HG03575 (cell line): Measurements from ENCODE around the gene BEND6.
"Not testable (repeated sequence)": the region's sequence is repeated elsewhere in the genome, so short reads cannot be mapped to it uniquely, and the experiment has no call there.

Experiments used
- ATAC-seq: cut with Tn5 transposase; IDR thresholded peaks from one replicate; pipeline ENCODE4 v1.9.1; 2021; ENCODE audit not compliant: unreplicated experiment, insufficient number of reproducible peaks, low FRiP score; ENCODE audit errors: extremely low read depth

The BEND6 gene

DNA sequence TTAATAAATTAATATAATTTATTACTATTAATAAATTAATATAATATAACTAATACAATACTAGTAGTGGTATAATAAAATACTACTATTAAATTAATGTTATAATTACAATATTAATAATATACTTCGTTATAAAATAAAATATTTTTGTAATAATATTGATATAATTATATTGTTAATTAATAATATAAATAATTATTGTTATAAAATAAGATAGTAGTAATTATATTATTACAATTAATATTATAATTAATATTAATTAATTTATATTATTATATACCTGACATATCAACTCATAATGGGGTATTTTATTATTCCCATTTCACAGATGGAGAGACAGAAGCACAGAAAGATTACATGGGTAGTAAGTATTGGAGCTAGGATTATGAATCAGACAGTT lies 8.9 kb downstream of the BEND6 start:
- no peak for ATAC-seq

DNA sequence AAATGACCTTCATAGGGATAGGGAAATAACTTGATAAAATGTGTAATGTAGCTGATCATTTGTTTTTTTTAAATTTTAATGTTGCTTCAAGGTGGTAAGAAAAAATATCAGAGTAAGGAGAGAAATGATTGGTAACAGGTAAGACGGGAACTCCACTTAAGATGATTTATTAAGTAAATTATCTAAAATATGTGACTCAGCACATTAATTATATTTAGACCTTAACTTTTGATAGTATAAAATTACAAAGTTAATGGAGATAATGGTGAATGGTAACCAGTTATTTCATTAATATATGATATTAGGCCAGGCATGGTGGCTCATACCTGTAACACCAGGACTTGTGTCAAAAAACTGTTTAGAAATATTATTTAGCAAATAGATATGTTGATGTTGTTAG lies 10.2 kb downstream of the BEND6 start:
- no peak for ATAC-seq

DNA sequence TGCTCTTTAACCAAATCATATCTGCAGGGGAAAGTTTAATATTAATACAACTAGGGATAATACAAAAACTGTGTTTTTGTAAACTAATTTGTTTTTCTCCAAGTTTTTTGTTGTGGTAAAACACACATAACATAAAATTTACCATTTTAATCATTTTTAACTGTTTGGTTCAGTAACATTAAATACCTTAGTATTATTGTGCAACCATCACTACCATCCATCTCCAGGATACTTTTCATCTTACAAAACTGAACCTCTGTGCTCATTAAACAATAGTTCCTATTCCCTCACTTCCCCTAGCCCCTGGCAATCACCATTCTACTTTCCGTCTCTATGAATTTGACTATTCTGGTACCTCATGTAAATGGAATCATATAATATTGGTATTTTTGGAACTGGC lies 15.9 kb downstream of the BEND6 start:
- no peak for ATAC-seq

DNA sequence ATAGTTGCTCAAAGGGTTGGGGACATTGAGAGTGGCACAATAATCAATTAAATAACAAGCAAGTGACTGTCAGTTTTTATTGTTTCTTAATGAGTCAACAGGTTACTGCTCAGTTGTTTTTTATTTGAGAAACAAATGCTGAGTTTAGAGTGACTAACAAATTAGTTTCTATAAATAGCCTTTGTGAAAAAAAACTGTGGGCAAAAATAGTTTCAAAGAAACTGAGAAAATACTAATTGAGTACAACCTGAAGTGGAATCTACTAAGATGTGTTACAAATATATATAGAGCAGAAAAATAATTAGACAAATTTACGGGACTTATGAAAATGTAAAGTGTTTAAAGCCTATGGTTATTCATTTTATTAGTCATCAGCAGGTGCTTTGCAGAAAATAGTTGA lies 22.3 kb downstream of the BEND6 start:
- no peak for ATAC-seq

DNA sequence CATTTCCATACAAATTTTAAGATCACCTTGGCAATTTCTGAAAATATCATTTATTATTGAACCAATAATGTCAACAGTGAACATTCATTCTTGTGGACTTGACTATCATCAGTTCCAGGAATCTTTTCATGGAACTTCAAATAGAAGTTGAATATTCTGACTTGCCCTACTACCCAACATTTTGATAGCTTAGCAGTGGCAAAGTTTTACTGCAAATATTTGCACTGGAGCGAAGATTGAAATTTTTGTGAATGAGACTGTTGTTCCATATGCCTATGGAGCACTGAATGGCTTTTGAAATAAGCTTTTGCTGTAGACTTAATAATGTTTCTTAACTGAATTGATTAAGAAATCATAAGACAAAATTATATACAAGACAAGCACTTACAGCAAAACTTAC lies 23.6 kb downstream of the BEND6 start:
- no peak for ATAC-seq

DNA sequence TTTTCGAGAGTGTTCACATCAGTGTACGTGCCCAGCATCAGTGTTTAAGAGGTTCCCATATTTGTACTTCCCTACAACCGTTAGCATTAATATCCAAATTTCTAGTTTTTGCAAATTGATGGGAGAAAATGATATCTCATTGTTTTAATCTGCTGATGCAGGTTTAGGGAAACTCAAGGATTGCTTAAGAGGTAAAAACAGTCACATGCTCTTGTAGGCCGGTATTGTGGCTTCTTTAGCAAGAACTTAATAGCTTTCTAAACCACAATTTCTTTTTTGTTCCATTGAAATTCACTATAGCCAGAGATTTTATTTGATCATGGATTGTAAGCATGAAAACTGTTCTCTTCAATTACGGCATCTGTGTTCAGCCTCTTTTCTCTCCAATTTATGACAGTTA lies 29.5 kb downstream of the BEND6 start:
- no peak for ATAC-seq

DNA sequence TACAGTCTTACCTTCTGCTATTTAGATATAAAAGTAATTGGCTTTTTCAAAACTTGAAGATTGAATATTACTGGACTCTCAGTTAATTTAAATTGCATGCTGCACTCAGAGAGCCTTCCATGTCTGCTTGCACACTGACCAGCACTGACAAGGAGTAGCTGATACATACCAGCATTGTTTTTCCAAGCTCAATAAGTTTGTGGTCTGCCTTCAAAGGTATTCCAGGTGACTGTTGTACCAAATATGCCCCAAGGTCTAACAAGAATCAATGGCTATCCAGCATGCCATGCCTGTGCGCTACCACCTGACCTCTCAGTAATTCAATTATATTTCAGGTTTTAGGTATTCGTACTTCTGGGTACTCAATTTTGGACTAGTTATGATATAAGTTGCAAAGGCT lies 30.0 kb downstream of the BEND6 start:
- no peak for ATAC-seq

DNA sequence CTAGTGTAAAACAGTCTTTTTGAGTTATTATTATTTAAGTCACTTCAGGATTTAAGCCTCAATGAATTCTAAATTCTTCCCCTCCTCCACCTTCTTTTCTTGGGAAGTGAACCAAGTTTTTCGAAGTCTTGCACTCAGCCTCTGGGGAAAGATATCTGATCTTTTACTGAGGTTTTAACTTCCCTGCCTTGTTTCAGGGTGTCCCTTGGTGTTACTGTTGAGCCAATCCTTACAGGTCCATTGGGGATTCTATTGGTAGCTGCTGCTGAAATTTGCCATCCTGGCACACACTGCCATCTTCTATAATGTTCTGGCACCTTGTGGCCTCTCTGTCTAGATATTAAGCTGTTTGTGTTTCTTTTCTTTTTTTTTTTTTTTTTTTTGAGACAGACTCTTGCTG lies 31.7 kb downstream of the BEND6 start:
- no peak for ATAC-seq

DNA sequence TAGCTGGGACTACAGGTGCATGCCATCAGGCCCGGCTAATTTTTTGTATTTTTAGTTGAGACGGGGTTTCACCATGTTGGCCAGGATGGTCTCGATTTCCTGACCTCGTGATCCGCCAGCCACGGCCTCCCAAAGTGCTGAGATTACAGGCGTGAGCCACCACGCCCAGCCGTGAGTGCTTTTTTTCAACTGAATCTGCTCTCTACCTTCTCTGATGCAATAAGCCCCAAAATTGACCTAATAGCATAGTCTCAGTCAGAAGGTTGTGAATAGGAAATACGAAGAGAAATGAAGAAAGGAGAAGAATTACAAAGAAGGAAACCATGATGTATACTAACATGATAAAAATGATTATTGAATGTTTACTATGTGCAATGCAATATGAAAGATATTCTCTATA lies 33.2 kb downstream of the BEND6 start:
- ATAC-seq = no peak

DNA sequence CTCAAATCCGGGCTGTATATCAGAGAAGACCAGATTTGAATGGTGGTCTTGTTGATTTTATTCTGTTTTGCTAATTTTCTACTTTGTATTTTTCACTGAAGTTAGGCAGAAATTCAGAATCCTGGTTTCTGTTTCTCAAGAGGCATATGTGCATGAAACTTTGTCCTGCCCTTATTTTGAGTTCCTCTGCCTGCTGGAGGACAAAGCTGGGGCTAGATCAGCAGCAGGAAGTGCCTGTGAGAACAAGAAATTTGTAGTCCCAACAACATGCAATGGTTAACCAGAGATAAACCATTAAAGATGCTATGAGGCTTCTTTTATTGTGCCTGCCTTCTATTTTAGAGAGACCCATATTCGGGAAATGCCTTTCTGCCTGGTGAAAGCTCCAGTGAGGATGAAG lies 37.1 kb downstream of the BEND6 start:
- no peak for ATAC-seq

DNA sequence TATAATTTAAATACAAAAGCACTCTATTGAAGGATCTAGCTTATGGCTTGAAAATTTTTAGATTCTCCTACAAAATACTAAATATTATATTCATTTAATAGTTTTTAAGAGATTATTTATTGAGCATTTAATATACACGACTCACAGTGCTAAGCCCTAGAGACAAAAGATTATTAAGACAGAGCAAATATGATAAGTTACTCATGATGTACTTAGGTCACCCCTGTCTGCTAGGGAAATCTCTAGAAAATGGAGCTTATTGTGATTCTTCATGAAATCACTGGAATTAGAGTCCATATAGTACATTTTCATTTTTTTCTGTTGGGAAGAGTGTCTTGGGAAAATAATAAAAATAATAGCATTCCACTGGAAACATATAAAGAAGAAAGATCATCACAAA lies 37.8 kb downstream of the BEND6 start:
- no peak for ATAC-seq

DNA sequence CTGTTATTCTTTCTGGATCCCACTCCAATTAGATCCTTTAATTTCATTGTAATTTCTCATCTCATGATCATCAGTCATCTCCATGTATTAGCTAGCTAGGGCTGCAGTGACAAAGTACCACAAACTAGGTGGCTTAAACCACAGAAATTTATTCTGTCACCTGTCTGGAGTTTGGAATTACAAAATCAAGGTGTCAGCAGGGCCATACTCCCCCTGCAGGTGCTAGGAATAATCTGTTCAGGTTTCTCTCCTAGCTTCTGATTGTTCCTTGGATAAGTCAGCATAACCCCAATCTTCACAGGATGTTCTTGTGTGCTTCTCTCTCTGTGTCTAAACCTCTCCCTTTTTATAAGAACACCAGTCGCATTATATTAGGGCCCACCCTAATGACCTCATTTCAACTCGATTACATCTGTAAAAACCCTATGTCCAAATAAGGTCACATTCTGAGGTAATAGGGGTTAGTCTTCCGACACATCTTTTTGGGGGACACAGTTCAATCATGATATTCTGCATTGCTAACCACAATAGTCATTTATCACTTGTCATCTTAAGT lies 40.5 kb downstream of the BEND6 start:
- no peak for ATAC-seq

DNA sequence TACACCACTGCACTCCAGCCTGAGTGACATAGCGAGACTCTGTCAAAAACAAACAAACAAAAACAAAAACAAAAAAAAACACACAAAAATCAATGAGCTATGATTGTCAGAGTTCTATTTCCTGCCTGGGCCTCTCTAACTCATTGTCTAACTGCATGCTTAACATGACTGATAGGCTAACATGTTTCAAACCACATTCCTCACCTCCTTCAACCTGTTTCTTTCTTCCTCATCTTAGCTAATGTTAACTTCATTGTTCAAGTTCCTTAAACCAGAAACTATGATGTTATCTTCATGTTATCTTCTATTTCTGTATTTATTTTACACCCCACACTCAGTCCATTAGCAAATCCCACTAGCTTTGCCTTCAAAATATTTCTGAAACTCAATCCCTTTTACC lies 41.5 kb downstream of the BEND6 start:
- ATAC-seq = no peak

DNA sequence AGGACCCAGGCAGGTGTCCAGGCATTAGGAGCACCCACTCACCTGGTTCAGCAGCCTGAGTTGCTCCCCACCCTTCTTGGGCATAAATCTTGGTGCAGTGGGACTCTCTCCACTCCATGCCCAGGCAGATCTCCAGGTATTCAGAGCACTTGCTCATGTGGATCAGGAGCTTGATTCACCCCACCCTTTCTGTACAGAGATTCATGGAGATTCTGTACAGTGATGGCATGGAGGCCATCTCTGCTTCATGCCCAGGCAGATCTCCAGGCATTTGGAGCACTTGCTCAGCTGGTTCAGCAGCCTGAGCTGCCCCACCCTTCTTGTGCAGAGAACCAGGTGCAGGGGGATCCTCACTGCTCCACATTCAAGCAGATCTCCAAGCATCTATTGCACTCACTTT lies 44.1 kb downstream of the BEND6 start:
- no peak for ATAC-seq

DNA sequence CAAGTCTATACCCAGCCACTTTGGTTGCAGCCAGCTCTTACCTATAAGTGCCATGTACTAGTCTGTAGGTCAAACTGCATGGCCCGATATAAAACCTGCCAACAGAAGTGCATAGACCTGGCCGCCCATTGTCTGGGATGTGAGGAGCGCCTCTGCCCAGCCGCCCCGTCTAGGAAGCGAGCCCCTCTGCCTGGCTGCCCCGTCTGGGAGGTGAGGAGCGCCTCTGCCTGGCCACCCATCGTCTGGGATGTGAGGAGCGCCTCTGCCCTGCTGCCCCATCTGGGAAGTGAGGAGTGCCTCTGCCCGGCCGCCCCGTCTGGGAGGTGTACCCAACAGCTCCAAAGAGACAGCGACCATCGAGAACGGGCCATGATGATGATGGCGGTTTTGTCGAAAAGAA lies 44.8 kb downstream of the BEND6 start:
- ATAC-seq = not testable (repeated sequence)

DNA sequence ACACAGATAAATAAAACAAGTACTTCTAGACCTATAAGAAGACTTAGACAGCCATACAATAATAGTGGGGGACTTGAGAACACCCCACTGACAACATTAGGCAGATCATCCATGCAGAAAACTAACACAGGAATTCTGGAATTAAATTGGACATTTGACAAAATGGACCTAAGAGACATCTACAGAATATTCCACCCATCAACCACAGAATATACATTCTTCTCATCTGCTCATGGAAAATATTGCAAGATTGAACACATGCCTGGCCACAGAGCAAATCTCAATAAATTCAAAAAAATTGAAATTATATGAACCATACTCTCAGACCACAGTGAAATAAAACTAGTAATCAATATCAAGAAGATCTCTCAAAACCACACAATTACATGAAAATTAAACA lies 47.3 kb downstream of the BEND6 start:
- ATAC-seq = no peak

DNA sequence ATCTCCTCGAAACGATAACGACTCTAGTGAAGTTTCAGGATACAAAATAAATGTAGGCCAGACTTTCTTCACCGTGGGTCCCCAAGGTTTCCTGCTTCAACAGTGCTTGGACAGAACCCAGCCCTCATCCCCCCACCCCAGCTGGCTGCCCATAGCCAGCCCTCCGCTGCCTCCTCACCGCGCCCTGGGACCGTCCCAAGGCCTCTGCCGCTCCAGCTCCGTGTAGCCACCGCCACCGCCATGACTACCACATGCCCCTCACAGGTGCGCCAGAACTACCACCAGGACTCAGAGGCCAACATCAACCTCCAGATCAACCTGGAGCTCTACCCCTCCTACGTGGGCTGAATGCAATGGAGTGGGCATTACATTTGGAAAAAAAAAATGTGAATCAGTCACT lies 49.4 kb downstream of the BEND6 start:
- no peak for ATAC-seq

DNA sequence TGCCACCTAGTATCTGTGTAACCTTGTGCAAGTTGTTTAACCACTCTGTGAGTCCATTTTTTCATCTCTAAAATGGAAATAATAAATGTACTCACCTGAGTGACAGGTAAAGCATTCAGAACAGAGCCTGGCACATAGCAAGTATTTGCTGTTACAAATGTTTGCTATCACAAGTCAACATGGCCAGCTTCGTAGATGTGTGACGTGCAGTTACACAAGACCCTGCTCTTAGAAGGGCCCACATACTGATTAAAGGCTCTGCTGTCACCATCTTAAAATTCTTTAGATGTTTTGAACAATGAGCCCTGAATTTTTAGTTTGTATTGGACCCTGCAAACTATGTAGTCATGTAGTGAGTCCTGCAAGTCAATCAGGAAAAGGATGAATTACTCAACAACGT lies 51.2 kb downstream of the BEND6 start:
- no peak for ATAC-seq

DNA sequence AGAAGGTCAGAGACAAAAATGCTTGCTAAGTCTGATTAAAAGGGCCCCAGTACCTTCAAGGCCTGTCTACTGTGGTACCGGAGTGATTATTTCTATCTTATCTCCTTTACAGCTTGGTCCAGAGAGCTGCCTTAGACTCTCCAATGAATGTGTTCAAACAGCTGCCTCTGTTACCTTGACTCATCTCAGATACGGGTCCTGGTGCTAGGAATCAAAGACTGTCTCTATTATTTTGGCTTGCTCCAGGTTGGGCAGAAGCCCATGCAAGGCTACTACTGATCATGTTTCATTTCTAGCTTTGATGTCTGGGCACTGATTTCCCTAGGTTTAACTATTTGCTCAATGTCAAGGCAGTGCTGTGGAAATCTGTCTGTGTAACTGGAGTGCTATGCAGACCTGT lies 53.2 kb downstream of the BEND6 start:
- not testable (repeated sequence) for ATAC-seq

DNA sequence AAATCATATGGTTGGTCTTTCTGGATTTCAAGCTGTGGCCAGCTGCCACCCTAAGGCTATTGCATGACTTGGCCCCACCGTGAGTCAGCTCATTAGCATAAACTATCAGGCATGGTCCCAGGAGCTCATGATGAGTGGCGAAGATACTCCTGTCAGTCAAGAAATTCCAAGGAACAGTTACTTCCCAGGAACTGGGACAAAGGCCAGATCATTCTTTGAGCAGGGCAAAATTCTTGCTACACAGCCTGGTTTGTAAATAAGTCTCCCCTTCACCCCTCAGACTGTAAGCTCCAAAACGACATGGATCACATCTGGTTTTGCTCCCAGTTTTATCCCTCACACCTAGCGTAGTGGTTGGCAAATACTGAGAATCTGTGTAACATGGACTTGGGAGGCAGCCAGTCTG lies 58.6 kb downstream of the BEND6 start:
- no peak for ATAC-seq

DNA sequence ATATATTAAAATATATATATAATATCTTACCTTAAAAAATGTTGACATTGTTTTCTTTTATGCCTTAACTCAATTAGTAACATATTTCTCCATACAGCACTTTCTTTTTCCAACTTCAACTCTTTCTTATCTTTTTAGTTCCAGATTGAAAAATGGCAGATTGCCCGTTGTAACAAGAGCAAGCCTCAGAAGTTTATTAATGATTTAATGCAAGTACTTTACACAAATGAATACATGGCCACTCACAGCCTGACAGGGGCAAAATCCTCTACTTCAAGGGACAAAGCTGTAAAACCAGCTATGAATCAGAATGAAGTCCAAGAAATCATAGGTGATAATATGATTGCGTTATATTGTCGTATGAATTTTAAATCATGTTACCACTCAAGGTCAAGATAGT lies 62.2 kb downstream of the BEND6 start:
- ATAC-seq = no peak

DNA sequence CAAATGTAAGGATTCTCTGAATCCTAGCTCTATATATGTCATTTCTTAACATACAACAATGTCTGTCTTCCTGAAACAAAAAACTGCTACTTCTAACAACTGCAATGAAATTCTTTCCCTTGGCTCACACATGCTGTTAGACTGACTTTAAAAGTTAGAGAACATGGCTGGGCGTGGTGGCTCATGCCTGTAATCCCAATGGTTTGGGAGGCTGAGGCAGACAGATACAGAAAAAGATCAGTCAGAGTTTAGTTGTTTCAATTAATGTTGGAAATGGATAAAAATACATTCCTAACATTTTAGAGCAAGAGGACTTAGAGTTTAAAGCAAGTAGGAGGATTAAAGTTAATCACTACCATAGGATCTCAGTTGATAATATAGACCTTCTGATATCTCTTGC lies 62.9 kb downstream of the BEND6 start:
- ATAC-seq = no peak
